GM19397 (cell line): Measurements from ENCODE around the gene ALPI.
"Not testable (repeated sequence)": the region's sequence is repeated elsewhere in the genome, so short reads cannot be mapped to it uniquely, and the experiment has no call there.

Experiments used
- ATAC-seq: cut with Tn5 transposase; IDR thresholded peaks from one replicate; pipeline ENCODE4 v1.9.1; 2021; ENCODE audit warnings: mild to moderate bottlenecking, moderate library complexity; ENCODE audit not compliant: unreplicated experiment

Gene ALPI

DNA sequence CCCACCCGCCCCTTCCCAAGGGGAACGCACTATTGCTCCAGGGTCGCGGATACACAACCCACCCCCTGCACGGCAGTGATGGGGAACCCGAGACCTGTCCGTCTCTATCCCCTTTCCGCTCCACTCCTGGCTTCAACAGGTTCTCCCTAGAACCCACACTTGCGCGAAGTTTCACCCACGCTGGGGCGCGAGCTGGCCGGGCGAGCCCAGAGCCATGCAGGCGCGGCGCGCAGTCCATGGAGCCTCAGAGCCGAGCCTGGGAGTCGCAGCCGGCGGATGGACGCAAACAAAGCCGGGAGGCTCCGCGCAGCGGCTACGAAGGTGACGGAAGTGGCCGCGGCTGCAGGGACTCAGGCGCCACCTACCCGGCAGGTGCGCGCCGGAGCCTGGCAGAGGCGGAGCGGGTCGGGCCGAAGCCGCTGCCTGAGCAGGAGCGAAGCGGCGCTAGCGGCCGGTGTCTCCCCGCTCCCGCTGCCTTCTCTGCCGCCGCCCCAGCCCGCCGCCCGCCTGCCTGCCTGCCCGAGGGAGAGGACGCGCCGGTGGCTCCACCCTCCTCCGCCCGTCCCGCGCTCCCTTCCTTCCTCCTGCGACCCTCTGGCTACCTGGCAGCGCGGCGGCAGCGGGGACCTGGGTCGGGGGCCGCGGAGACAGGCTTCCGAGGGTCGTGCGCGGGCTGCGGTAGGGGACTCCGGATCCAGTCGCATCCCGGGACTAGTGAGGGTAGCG, 35.3 kb upstream of the ALPI start:
- no peak for ATAC-seq

DNA sequence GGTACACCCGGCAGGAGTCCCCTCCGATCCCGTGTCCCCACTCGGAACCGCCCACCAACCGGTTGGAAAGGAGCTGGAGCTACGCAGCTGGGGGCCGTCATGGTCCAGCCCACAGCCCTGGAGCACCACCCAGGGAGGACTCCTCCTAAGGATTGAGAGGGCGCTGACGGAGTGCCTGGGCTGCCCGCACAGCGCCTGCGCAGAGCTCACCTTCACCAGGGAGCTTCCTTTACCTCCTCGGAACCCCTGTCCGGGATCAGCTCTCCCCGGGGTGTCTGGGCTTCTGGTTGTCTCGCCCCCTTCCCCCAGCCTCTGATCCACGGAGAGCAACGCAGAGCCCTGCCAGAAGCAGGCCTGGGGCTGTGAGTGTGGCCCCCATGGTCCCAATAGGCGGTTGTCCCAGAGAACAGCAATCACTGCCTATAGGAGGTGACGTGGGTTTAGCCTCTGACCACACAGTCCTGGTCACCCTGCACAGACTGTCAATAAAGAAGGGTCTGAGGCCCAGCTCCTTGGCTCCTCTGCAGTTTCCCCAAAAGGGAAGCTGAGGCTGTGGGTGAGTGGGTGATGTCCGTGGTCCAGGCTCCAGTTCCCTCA, 34.7 kb upstream of the ALPI start:
- no peak for ATAC-seq

DNA sequence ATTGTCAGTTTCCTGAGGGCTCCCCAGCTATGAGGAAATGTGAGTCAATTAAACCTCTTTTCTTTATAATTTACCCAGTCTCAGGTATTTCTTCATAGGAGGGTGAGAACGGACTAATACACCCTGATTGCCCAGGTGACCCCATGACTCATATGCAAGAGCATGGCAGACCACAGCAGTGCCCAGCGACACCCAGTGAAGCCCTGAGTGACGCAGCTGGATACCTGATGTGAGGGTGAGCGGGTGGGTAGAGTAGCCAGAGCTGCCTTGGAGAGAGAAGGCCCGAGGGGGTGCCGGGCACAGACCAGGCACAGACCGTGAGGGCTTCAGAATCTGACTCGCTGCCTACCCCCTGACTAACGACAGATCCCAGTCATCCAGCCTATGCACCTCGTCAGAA, 33.9 kb upstream of the ALPI start:
- no peak for ATAC-seq

DNA sequence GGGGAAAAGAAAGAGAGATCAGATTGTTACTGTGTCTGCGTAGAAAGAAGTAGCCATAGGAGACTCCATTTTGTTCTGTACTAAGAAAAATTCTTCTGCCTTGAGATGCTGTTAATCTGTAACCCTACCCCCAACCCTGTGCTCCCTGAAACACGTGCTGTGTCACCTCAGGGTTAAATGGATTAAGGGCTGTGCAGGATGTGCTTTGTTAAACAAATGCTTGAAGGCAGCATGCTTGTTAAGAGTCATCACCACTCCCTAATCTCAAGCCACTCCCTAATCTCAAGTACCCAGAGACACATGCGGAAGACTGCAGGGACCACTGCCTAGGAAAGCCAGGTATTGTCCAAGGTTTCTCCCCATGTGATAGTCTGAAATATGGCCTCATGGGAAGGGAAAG, 33.0 kb upstream of the ALPI start:
- not testable (repeated sequence) for ATAC-seq

DNA sequence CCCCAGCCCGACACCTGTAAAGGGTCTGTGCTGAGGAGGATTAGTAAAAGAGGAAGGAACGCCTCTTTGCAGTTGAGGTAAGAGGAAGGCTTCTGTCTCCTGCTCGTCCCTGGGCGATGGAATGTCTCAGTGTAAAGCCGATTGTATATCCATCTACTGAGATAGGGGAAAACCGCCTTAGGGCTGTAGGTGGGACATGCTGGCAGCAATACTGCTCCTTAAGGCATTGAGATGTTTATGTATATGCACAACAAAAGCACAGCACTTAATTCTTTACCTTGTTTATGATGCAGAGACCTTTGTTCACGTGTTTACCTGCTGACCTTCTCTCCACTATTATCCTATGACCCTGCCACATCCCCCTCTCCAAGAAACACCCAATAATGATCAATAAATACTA, 32.5 kb upstream of the ALPI start:
- not testable (repeated sequence) for ATAC-seq

DNA sequence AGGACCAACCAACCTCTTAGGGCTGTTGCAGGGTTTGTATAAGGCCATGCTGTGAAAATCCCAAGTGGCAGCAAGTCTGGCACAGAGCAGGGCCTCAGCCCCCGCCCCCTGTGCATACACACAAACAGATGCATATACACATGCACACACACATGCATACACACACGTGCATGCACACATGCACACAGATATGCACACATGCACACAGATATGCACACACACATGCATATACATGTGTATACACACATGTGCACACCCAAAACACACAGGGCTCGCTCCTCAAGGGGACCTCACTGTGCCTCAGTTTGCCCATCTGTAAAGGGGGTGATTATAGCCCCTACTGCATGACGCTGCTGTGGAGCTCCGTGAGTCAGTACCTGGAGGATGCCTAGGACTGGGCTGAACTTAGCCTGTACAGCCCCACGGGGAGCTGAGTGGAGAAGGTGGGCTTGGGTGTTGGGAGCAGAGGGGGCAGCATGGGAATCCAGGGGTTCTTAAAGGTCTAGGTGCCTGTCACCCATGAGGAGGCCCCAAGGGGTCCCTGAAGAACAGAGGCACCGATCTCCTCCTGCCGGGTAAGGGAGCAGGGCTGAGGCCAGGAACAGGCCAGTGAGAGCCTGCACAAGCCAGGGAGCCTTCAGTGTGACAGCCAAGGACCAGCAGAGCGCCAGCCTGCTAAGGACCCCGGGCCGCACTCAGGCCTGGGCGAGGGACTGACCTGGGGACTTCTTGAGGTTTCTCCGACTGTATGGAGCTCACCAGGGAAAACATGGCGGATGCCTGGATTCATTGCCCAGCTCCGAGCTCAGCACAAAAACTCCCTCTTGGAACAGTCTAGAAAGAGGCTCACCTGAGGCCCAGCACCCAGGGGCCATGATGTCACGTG, 24.0 kb upstream of the ALPI start:
- ATAC-seq = no peak

DNA sequence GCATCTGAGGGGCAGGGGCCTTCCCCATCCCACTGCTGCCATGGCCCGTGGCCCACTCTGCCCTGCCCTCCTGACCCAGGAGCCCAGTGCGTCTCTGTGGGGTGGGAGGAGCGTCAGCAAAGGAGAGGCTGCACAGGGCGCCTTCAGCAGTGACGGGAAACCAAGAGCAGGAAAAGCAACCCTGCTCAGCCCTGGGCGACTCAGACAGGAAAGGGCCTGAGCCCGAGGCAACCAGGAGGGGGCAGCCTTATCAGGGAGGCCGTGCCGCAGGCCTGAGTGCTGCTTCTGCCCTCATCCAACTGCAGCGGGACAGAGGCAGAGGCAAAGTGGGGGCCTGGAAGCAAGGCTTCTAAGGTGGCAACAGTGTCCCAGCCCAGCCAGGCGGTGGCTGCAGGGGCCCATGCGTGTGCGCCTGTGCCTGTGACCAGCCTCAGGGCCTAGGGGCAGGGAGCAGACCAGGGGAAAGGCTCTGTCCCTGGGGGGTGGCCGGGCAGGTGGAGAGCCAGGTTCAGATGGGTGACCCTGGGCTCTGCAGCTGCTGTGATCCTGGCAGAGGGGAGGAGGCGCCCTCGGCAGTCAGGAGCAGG, 23.3 kb upstream of the ALPI start:
- ATAC-seq = no peak

DNA sequence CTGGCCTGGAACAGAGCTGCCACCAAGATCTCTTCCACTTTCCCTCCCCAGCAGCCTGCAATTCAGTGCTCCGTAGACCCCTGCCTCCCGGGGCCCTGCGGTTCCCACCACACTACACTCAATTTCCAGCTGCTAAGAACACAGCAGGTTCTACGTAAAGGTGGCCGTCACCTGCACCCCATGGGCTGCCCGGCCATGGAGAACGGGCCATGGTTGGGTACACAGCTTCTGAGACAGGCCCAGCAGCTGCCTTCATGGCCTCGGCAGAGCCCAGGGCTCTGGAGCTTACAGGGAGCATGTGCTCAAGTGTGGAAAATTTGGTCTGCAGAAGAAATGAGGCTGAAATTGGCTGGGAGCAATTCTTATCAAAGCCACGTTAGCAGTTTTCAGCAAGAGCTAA, 22.3 kb upstream of the ALPI start:
- not testable (repeated sequence) for ATAC-seq

DNA sequence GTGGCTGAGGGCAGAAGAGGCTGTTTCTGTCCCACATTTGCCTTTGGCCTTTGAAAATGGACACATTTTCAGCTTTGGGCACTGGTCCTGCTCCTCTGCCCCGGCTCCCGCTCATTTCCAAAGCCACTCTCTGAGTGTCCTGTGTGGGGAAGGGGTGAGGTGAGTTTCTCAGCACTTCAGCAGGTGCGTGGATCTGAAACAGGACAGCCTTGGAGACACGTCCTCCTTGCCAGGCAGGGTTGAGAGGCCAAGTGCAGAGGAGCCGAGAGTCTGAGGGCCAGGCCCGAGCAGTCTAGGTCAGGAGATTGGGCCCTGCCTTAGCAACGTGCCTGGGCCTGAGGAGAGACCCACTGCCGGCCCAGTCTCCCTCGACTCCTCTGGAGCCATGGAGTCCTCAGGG, 21.9 kb upstream of the ALPI start:
- no peak for ATAC-seq

DNA sequence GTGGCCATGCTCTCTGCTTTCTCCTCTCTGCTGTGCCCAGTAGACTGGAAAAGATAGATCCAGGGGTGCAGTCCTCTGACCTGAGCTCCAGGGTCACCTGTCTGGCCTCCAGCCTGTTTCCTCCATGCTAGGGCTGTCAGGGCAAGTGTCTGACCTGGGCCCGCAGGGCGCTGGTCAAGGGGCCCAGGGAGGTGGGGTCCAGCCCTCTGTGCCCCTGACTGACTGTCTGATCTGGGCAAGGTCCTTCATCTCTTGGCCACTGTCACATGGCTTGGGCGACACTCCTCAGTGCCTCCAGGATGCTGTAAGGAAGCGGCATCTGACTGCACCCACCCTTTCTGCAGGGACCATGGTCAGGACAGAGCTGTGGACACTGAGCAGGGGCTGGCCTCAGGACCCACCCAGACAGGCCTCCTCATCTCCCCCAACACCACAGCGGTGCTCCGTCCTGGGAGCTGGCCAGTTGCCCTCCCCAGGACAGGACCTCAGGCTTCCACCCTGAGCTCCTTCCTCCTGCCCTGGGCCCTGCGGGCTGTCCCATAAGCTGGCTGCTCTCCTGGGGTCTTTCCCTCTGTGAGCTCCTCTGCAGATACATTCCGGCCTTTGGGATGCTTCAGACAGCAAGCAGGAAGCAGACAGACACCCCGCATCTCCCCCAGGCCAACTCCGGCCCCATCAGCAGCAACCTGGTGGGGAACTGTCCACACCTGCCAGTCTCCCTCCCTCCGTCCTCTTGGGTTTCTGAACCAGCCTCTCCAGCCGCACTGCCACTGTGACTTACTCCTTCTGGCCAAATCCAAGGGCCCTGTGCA, 21.2 kb upstream of the ALPI start:
- ATAC-seq = no peak

DNA sequence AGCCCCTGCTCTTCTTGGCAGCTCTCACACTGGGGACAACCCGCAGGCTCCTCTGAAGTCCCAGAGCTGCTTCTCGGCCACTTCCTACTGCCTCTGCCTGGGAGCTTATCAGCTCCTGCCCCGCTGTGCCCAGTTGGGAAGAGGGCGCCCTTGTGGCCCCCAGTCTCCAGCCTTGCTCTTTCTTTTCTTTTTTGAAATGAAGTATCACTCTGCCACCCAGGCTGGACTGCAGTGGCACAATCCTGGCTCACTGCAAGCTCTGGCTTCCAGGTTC, 20.6 kb upstream of the ALPI start:
- ATAC-seq = no peak

DNA sequence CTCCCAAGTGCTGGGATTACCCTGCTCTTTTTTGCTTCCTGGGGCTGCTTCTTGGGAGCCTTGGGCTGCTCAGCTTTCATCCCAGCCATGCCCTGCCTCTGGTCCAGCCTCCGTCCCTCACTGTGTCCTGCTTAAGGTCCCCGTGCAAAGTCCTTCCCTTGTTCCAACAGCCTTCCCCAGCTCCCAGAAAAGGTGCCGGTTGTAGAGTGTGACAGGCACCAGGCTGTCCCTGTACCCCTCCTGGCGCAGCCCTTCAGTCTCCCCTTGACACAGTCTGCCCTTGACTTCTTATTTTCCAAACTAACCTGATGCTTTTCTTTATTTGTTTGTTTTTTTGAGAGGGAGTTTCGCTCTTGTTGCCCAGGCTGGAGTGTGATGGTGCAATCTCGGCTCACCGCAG, 20.1 kb upstream of the ALPI start:
- no peak for ATAC-seq

DNA sequence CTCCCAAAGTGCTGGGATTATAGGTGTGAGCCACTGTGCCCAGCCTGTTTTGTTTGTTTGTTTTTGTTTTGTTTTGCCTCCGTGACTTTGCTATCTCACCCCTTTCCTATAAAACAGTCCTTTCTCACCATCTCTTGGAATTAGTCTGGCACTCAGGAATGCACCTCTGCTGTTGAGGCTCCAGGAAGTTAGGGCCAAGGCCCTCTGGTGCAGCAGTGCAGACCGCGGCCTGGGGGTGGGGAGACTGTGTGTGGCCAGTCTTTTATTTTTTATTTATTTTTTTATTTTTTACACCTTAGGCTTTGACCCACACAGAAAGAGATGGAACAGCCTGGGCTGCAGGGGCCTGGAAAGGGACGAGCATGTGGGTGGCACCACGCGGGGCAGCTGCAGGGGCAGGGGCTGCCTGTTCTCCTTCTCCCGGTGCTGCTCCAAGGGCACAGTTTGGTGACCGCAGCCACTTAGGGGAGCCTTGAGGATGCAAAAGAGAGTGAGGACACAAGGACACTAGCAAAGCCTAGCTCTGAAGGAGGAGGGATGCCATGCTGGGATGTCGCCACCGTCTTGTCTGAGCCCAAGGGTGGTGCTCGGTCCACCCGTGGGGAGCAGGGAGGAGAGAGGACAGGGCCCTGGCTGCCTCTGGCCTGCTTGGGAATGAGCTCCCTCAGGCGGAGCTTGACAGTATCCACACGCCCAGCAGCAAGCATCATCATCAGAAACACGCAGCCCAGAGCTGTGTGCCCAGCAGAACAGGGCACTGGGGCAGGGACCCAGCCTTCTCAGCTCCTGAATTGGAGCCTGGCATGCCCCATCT, 19.4 kb upstream of the ALPI start:
- ATAC-seq = no peak

DNA sequence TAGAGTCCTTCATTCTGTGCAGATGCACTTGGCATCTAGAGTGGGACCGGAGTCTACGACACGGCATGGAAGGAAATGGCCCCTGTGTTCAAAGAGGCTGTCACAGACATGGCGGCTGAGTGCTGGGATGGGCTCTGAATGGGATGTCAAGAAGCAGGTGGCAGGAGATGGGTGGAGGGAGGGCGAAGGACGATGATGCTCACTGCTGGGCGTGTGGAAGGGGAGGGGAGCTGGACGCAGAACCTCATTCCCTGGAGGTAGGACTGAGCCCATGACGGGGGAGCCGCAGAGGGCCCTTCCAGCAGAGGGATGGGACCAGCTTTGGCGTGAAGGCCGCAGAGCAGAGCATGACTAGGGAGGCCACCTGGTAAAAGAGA, 18.8 kb upstream of the ALPI start:
- ATAC-seq = no peak

DNA sequence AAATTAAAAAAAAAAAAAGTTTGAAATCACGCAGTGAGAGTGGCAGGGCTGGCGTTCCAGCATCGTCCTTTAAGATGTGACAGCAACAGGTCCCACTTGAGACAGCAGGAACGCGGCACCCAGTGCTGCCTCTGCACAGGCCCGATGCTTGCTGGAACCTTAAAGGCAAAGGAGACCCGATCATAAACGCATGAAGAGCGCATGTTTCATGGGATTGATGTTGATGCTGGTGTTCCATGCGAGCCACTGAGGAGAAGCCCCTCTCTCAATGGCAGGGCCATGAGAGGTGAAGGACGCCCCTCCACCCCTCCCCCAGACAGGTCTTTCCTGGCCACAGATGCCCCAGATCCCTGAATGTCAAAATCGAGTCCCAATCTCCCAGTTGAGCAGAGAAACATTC, 17.9 kb upstream of the ALPI start:
- no peak for ATAC-seq

DNA sequence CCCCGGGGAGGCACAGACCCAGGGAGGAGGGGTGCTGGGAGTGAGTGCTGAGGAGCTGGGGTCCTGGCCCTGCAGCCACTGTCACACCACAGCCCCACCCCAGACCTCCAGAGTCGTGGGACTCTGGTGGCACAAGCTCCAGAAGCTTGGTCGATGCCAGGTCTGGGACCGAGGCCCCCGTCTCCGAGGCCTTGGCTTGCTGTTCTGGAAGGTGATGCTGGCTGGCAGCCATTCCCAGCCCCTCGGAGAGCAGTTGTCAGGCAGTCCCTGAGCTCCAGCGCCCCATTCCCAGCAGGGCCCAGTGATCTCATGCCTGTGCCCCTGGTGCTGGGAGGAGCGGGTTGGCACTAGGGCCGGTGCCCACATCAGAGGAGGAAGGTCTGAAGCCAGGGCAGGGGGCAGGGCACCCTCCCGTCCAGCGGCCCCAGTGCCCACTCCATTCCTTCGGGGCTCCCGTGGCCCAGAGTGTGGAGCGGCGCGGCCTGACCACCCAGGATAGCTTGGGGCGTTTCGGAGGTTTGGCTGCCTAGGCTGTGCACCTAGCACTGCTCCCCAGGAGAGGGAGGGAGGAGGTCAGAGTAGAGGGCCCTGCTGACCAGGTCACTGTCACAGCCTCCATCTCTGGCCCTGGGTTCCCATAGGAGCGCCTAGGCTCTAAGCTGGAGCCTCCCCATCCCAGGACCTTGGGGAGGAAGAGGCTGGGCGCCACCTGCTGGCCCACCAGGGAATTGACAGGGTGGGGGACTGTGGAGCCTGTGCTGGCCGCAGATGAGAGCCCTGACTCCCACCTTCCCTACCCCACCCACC, 16.8 kb upstream of the ALPI start:
- ATAC-seq = no peak

DNA sequence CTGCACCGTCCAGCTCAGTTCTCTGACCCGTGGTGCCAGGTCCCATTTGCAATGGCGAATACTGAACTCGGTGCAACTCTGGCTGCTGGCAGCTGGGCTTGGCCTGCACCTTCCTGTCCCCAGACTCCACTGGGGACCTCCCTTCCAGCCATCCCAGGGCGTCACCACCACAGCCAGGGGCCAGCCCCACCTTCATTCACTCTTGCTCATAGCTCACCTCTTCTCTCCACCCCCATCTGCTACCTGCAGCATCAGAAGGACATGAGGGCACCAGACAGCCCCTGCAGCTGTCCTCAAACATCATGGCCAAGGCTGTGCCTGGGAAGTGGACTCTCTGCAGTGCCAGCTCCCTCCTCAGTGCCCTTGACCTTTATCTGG, 16.2 kb upstream of the ALPI start:
- ATAC-seq = no peak

DNA sequence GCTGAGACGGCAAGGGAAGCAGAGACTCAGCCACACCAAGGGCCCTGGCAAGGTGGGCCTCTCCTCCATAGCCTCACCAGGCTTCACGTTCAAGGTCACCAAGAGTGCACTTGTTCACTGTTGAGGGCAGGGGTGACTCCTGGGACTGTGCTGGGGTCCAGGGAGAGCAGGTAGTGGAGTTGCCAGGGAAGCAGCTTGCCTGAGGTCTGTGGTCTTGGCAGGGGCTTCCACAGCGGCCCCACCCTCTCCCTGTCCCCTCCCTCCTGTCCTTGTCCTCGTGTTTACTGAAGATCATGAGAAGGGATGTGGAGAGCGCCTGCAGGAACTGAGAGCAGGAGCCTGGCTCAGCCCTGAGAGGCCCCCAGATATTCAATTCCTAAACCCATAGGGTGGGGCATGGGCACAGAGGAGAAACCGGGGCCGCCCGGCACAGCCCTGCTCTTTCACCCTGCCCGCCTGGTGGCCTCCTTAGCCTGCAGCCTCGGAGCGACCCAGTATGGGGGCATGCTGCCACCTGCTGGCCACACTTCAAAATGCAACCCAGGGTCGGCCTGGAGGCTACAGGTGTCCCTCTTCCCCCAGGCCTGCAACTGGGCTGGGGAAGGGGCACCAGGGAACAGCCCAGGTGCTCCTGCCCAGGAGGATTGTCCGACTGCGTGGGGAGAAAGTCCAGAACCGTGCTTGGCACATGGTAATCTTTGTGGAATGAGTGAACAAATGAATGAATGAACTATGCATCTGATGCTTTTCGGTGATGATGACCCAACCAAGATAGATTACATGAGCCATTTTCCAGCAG, 15.5 kb upstream of the ALPI start:
- peak; percentile 78 for ATAC-seq
